Prostate gland (tissue), 2 donors: ENCODE data around the gene SGSM2.

Experiments
- POLR2A ChIP-seq: fragments of 450-650 bp; IDR thresholded peaks from one replicate; pipeline ENCODE4 v1.6.1; 2016; ENCODE audit warnings: antibody characterized with exemption, mild to moderate bottlenecking
- TF ChIP-seq, protein P1 (sequence below), 4 experiments: fragments of 200-600 bp in 2 of 4; fragments of 450-650 bp in 2 of 4; sonication (generic) in 2 of 4; IDR thresholded peaks; 1 replicate in 3 of 4; 2 replicates in 1 of 4; pipeline ENCODE4 v1.5.1; 2016 to 2019; ENCODE audit warnings: antibody characterized with exemption in 4 of 4, mild to moderate bottlenecking in 2 of 4, moderate library complexity in 2 of 4

DNA sequence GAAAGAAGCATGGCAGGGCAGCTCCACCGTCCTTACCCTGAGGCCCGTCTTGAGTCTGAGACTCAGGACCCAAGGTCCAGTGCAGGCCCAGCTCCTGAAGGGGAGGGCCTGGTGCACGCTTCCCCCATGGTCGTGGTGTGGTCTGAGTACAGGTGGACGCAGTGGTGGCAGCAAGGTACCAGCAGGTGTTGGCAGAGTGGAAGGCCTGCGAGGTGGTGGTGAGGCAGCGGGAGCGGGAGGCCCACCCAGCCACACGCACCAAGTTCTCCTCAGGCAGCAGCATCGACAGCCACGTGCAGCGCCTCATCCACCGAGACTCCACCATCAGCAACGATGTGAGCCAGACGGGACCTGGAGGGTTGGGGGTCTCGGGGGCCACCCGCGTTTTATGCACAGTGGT lies 35.9 kb downstream of the SGSM2 start:
- TF ChIP-seq, protein P1, sequence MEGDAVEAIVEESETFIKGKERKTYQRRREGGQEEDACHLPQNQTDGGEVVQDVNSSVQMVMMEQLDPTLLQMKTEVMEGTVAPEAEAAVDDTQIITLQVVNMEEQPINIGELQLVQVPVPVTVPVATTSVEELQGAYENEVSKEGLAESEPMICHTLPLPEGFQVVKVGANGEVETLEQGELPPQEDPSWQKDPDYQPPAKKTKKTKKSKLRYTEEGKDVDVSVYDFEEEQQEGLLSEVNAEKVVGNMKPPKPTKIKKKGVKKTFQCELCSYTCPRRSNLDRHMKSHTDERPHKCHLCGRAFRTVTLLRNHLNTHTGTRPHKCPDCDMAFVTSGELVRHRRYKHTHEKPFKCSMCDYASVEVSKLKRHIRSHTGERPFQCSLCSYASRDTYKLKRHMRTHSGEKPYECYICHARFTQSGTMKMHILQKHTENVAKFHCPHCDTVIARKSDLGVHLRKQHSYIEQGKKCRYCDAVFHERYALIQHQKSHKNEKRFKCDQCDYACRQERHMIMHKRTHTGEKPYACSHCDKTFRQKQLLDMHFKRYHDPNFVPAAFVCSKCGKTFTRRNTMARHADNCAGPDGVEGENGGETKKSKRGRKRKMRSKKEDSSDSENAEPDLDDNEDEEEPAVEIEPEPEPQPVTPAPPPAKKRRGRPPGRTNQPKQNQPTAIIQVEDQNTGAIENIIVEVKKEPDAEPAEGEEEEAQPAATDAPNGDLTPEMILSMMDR (IDR thresholded peaks at IDR 0.05): no peak
- no peak for TF ChIP-seq POLR2A
